Kidney epithelial cell (primary cell): ENCODE measurements around the gene MYBPC2. TPM values are rescaled to one million over a fixed set of nuclear protein-coding genes. Genes with fewer than 3 reads are reported as not detected.

ENCODE experiments used
- DNase-seq: peaks from one replicate; pipeline ENCODE4 v3.0.0-alpha.2; 2010; ENCODE audit warnings: low read depth
- H3K27me3 ChIP-seq: 2 replicates; pipeline ENCODE4 v1.6.0; 2011; ENCODE audit warnings: low read length; ENCODE audit not compliant: control insufficient read depth, insufficient read depth
- H3K36me3 ChIP-seq: 2 replicates; pipeline ENCODE4 v1.5.1; 2011; ENCODE audit warnings: low read length; ENCODE audit not compliant: control insufficient read depth, insufficient read depth
- H3K4me3 ChIP-seq: 2 replicates; pipeline ENCODE4 v1.5.1; 2011; ENCODE audit warnings: low read depth, mild to moderate bottlenecking, control low read depth, low read length
- CTCF ChIP-seq: IDR thresholded peaks from 2 replicates; pipeline ENCODE4 v1.5.1; 2011; ENCODE audit warnings: mild to moderate bottlenecking, moderate library complexity, low read length, control low read depth, inconsistent platforms; ENCODE audit not compliant: insufficient read depth, poor library complexity, severe bottlenecking
- total RNA-seq: library from RNA; depleted of rRNA; stranded (reverse); fragments of >200 nt; gene quantifications from 2 replicates; pipeline ENCODE4 v1.2.3, GENCODE V29; 2015

MYBPC2 gene
- total RNA-seq, 1 donor from 2014 or later, result 0.21 TPM

DNA sequence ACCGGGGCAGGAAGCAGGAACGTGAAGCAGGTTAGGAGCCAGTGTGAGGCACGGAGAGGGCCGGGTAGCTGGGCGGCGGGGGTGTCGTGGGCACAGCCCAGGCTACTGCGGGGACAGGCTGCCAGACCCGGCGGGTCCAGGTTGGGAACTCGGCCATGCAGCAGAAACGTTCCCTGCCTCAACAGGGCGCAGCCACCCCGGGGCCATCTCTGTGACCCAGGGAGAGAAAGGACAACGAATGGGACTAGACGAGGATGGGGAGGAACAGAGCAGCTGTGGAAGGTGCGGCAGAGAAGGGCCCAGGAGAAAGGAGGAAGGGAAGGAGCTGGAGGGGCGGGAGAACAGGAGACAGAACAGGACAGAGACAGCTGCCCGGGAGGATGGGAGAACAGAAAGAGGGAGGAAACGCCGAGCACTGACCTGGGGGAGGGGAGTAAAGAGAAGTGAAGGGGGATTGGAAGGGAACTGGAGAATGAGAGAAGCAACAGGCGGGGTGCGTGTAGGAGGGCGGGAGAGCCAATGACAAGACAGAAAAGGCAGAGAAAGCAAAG is 56.8 kb downstream of the MYBPC2 start:
- no peak overlapping the region for H3K4me3 ChIP-seq
- H3K27me3 ChIP-seq, result peaks cover 56% of the 10 kb centered on the region
- H3K36me3 ChIP-seq, result no peaks in the 10 kb centered on the region
- no peak for TF ChIP-seq CTCF
- no peak for DNase-seq

DNA sequence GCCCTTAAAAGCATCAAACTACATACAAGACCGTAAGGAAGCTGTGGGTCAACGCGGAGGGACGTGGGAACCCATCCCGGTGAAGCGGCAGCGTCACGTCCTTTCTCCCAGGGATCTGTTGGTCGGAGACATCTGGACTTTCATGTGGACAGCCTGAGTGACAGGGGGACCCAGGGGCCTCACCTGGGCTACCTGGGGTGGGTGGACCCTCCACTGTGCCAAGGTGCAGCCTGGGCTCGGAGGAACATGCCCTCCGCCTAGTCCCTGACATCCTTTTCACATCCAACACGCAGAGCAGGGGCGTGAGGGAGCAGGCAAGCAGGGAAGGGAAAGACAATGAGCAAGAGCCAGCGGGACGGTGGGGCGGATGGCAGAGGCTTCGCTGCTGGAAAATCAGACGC is 57.7 kb downstream of the MYBPC2 start:
- H3K36me3 ChIP-seq, result no peaks in the 10 kb centered on the region
- H3K27me3 ChIP-seq, result peaks cover 60% of the 10 kb centered on the region
- no peak overlapping the region for H3K4me3 ChIP-seq
- no peak for DNase-seq
- TF ChIP-seq CTCF, result no peak

DNA sequence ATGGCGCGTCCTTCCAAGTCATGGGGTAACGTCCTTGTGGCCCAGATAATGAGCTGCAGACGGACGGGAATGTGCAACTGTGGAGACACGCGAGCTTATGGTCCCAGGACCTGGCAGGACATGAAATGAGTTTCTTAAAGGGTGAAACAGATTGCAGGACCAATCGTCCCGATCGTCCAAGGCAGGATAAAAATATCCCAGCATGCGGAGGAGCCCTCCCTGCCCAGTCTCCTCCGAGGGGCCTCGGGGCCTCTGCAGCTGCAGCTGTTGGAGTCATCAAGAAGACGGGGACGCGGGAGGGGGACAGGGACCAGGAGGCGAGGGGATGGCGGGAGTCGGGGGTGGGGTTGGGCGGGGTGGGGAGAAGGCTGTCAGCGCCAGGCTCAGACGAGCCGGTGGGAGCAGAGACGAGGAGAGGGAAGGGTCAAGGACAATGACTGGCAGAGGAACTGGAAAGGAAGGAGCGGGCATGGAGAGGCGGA is 58.3 kb downstream of the MYBPC2 start:
- Histone ChIP-seq H3K36me3 (no peaks in the 10 kb centered on the region), H3K27me3 (peaks cover 60% of the 10 kb centered on the region), H3K4me3 (no peak overlapping the region)
- DNase-seq, result no peak
- no peak for TF ChIP-seq CTCF

DNA sequence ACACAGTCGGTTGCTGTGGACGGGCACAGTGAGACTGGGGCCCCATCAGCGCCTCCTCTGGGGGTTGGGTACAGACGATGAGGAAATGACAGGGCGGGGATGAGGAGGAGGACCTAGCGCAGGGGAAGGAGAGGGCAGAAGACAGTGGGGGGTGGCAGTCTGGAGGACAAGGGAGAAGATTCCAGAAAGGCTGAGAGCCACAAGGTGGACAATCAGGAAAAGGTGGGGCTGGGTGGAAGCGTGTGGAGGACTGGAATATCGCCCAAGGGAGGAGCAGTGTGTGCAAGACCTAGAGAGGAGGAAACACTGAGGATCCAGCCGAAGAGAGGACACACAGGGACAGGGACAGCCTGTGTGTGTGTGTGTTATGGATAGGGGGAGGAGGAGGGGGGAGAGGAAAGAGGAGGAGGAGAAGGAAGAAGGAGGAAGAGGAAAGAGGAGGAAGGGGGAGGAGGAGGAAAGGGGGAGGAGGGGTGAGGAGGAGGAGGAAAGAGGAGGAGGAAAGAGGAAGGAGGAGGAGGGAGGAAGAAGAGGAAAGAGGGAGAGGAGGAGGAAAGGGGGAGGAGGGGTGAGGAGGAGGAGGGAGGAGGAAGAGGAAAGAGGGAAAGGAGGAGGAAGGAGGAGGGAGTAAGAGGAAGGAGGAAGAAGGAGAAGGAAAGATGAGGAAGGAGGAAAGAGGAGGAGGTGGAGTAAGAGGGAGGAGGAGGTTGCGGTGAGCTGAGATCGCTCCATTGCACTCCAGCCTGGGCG is 59.8 kb downstream of the MYBPC2 start:
- Histone ChIP-seq H3K27me3 (peaks cover 58% of the 10 kb centered on the region), H3K4me3 (no peak overlapping the region), H3K36me3 (no peaks in the 10 kb centered on the region)
- no peak for TF ChIP-seq CTCF
- DNase-seq, result no peak

DNA sequence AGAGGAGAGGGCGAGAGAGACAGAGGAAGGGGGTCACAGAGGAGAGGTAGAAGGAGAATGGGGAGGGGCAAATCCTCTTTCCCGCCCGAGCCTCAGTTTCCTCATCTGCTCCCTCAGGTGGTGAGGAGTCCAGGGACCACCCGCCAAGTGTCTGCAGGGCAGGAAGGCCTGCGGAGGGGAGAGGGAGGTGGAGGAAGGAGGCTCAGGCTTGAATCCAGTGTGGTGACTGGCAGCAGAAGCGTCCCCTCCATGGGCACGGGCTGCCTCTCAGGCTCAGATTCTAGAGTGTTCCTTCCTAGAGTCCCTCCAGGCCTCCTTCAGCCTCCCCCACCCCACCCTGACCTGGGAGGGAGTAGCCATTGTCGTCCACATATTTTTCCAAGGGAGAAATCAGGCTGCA is 60.5 kb downstream of the MYBPC2 start:
- DNase-seq, result no peak
- H3K27me3 ChIP-seq, result peaks cover 59% of the 10 kb centered on the region
- H3K36me3 ChIP-seq, result no peaks in the 10 kb centered on the region
- no peak for TF ChIP-seq CTCF
- no peak overlapping the region for H3K4me3 ChIP-seq
